Lung microvascular endothelial cell (primary cell): ENCODE results near the gene CAPN3. TPM values are rescaled to one million over a fixed set of nuclear protein-coding genes. Genes with fewer than 3 reads are reported as not detected.
A peak's percentile ranks its signal among the peaks of the same experiment; 100 is the strongest.

Source experiments
- DNase-seq, 2 donors: peaks; one replicate each; pipeline versions ENCODE4 v3.0.0 to v3.0.0-alpha.2; 2010; ENCODE audit warnings: low read depth in 2 of 2
- total RNA-seq: library from RNA; depleted of rRNA; stranded (reverse); fragments of >200 nt; gene quantifications from 2 replicates; pipeline ENCODE4 v1.2.1, GENCODE V29; 2014

Gene CAPN3
- total RNA-seq, 1 donor from 2014 or later, result 0.60 TPM

DNA sequence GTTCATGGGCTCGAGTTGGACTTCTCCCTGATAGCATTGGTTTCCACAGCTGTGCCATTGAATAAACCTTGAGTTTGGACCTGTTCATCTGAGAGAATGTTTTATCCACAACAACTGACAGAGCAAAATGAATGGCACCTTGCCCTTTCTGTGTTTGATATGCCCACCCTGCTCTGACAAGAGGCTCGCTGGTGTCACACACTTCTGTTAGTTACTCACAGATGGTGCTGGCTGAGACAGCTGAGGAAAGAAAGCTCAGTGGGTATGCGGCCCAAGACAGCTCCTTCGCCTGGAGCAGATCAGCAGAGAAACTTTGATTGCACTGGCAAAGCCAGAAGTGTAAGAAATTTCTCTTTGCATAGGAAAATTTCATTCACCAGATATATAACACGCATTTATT is 2.5 kb upstream of the CAPN3 start:
- DNase-seq, result no peak

DNA sequence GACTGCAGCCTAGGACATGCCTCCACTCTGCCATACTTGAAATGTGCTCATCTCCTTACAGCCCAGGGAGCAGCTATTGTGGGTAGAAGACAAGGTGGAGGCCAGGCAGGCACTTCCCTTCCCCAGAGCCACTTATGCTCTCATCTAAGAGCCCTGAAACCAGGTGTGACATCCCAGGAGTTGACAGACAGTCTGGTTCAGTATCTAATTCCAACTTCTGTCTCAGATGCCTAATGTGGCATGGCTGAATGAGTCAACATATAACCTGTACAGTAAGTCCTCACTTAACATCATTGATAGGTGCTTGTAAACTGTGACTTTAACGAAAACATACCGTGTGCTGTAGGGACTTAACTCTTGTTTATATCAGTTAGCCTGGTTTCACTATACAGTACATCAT is 1.2 kb upstream of the CAPN3 start:
- no peak for DNase-seq

DNA sequence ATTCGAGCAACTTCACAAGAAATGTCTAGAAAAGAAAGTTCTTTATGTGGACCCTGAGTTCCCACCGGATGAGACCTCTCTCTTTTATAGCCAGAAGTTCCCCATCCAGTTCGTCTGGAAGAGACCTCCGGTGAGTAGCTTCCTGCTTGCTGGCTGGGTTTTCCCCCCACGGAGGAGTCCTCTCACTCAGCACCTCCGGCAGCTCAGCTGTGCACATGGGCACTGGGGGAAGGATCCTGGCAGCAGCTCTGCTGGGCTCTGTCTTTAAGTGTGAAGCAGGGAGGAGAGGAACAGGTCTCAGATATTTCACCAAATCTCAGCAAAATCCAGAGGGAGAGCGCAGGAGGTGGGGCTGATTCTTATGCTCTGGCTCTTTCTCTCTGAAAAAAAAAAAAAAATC is 684 bp downstream of the CAPN3 start:
- DNase-seq, result no peak

DNA sequence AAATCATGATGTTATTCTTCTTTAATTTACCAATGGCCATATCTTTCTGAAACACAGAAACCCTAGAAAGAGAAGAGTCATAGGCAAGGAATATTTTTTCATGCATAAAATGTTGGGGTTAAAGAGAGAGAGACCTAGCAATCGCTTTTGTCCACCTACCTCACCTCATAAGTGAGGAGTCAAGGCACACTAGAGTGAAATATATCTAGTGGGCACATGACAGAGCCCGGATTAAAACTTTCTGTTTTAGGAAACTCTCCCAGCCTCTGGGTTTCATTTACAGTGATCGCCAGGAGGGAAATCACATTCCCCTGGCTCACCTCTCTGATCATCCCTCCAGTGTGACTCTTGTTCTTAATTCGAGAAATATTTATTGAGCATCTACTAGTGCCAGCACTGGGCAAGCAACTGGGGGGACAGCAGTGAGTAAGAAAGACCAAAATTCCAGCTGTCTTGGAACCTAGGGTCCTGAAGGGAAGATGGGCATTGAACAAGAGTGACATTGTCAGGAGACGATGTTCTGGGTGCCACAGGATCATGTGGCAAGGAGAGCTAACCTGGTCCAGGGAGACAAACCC is 1.3 kb downstream of the CAPN3 start:
- DNase-seq, result no peak

DNA sequence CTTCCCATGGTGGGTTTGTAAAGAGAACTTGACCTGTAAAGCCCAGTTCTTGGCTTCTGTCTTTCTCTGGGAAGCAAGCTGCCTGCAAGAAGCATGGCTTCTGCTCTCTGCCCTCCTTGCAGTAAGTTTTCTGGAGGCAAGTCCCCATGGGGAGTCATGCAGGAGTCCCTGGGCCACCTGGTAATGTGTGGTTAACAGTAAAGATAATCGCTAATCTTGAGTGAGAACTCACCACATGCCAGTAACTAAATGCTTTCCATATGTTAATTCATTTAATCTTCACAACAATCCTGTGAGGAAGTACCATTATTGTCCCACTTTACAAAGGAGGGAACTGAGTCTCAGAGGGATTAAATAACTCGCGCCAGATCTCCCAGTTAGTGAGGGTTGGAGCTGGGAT is 4.2 kb downstream of the CAPN3 start:
- no peak for DNase-seq

DNA sequence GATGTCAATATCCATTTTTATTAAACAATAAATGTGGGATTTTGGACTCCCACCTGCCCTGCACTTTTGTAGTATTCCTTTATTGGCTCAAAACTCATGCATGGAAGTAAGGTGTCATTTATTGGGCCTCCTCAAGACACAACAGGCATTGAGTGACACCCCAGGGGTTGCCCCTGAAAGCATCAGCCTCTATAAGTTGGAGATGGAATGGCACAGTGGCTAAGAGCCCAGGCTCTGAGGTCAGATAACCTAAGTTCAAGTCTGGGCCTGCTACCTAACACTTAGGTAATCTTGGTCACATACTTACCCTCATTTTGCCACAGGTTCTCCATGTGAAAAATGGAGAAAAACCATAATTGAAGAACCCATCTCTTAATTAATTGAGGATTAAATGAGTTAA is 4.6 kb downstream of the CAPN3 start:
- no peak for DNase-seq

DNA sequence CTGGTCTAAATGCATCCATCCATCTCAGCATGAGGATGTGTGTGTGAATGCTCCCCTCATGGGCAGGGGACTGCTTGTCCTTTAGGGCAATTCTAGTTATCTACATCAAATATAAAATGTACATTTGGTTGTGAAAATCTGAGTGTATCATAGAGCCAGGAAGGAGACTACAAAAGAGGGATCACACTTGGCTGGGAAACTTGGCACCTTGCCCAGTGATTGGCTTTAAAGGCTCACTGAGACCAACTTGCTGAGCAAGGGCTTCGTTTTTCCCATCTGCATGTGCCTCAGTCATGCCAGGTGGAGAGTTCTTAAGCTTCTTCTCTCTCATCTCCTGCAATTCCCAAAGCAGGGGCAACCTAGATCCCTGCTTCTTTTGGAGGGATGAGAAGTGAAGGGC is 5.2 kb downstream of the CAPN3 start:
- peak; percentile 55 to 72 for DNase-seq

DNA sequence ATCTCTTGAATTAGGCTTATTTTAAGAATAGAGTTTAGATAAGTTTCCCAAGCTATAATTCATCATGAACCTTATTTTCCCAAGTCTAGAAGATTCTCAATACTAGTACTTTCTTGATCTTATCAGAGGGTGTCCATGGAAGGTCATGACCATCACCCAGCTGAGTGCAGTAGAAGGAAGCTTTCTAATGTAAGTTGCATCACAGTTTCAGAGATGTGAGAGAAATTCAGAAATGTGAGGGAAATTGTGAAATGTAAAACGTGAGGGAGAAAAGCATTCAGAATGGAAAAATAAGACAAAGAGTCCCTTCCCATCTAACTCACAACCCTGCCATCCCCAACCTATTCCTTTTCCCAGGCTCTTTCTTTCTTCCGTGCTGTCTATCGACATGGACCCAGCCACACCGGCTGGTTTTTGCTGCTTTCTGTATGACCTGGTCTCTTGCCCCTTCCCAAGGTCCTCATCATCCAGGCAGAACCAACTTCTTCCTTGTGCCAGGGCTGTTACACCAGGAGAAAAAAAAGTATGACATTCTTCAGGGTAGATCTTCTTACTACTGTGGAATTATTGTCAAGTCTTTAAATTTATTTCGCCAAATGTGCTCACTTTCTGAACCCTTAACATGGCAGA is 6.7 kb downstream of the CAPN3 start:
- no peak for DNase-seq

DNA sequence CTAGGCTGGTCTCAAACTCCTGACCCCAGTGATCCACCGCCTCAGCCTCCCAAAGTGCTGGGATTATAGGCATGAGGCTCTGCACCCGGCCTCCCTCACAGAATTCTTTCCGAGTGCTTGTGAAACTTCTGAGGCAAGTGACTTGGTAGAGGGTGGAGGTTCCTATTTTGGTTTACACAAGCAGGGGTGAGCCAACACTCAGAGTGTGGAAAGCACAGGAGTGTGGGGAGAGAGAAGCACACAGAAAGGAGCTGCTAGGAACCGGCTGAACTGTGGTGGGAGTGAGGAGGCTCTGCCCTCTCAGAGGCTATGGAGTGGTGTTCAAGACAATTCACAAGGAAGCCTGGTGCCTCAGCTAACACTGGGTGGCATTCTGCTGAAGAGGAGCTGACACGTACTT is 7.7 kb downstream of the CAPN3 start:
- no peak for DNase-seq

DNA sequence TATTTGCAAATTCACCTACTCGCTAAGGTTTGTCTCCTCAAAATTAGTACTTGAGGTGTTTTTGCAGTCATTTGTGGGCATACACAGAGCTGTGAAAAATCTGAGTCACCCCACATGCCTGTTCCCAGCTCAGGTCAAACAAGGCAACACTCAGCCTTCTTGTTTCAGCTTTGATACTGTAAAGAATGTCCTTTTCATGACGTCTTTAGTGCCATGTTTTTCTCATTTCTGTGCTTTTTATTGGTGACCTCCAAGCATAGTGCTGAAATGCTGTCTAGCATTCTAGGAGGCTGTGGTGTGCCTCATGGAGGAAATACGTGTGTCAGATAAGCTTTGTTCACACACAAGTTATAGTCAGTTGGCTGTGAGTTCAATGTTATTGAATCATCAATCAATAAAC is 8.8 kb downstream of the CAPN3 start:
- no peak for DNase-seq

DNA sequence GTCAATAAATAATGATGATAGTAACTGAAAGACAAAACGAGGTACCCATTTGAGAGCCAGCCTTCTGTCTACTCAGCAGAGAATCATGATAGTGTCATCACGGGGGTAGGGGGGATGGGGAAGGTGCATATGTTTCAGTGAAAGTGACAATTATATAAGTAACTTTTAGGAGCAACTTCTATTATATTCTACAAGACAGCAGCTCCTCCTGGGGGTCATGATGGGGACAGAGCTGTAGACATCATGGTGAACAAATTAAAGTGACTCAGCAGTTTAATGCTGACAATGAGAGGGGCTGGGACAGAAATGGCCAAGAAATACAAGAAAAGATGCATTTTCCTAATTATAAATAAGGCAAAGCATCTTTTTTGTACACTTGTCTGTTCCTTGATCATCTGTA is 11.8 kb downstream of the CAPN3 start:
- DNase-seq, result peak in 1 of 2 donors; percentile 47

DNA sequence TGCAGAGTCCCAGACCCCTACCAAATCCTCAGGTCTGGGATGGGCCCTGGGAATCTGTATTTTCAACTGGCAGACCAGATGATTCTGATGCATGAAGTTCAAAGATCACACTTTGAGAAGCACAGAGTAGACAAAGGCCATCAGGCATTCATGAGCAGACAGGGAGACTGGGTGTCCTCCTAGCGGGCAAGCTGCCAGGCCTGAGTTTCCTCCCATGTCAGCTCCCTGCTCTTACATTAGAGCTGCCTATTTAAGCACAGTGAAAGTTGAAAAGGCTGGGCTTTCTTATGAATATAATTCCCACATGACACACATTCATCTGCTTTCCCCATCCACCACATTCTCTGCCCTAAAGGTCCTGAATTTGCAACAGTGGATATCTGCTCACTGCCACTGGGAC is 14.0 kb downstream of the CAPN3 start:
- peak in 1 of 2 donors; percentile 27 for DNase-seq

DNA sequence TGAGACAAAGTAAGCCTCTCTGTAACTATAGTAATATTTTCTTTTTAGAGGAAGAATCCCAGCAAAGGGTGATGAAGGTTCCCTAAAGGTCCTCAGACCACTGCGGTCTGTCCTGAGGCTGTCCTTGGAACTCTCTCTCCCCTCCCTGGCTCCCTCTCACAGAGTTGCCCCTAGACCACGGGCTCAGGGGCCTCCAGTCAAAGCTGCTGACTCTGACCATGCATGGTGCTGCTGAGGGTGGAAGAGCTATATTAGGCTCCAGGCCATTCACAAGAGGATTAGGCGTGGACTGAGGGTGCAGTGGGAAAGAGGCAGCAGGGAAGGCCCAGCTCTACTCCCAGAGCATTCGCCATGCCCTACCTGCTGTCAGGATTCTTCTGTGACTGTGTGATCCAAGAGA is 14.6 kb downstream of the CAPN3 start:
- DNase-seq, result no peak

DNA sequence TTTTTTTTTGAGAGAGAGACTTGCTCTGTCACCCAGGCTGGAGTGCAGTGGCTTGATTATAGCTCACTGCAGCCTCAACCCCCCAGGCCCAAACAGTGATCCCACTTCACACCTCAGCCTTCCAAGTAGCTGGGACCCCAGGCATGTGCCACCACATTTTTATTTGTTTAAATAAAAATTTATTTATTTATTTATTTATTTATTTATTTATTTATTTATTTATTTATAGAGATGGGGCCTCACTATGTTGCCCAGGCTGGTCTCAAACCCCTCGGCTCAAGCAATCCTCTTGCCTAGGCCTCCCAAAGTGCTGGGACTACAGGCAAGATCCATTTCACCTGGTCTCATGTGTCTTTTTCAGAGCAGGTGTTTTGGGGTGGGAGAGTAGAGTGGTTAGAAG is 15.5 kb downstream of the CAPN3 start:
- DNase-seq, result no peak

DNA sequence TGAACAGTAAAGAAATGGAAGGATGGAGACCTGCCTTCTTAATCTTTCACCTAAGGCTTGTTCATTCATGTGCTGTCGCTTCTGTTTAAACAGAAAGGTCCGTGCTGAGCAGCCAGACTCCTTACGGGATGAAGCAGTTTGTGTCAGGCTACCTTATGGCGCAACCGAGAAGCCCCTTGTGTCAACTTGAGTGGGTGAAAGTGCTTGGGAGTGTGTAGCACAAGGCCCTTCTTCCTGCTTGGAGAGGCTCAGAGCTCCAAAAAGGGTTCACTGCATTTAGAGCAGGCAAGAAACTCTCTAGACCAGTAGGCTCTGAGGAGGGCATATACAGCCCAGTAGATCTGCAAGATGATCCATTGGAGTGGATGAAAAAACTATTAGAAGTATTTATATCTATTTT is 16.0 kb downstream of the CAPN3 start:
- no peak for DNase-seq

DNA sequence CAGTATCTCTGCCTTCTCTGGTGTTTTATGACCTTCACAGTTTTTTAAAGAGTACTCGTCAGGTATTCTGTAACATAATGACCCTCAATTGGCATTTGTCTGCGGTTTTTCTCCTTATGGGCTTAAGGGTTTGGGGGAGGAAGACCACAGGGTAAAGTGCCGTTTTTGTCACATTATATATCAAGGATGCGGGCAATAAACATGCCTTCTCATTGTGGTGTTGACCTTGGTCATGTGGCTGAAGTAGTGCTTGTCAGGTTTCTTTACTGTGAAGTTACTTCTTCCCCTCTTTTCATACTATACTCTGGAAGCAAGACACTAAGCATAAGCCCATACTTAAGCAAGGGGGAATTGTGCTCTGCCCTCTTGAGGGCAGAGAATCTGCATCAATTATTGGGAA is 16.6 kb downstream of the CAPN3 start:
- DNase-seq, result no peak

DNA sequence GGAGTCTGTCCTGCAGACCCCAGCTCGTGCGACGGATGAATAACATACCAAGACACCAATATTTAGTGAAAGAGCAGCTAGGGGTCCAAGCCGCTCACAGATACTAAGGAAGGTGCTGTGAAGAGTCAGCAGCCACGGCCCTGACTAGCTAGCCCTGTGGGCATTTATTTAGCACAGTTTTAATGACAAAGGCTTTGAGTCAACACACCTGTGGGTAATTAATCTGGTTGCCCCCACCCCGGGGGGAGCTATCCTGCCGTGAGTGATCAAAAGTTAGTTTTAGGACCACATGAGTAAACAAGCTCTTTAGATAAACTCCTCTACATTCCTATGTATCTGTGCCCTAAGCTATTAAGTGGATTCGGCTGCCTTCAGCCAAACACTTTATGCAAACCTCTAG is 18.7 kb downstream of the CAPN3 start:
- DNase-seq, result no peak

DNA sequence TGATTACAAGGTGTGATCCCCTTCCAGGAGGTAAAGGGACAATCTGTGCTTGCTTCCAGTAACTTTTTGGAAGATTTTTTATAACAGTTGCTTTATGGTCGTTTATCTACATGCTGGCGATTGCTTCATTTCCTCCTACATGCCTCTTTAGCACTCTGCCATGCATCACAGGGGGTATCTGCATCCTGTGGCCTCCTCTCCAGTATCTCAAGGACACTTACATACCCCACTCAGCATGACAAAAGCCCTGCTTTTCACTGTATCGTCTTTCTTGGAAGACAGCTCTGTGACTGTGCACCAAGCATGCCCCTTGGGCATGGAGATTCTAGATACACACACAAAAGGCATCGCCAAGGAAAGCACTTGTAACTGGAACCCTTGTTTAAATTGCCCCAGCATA is 25.3 kb downstream of the CAPN3 start:
- no peak for DNase-seq

DNA sequence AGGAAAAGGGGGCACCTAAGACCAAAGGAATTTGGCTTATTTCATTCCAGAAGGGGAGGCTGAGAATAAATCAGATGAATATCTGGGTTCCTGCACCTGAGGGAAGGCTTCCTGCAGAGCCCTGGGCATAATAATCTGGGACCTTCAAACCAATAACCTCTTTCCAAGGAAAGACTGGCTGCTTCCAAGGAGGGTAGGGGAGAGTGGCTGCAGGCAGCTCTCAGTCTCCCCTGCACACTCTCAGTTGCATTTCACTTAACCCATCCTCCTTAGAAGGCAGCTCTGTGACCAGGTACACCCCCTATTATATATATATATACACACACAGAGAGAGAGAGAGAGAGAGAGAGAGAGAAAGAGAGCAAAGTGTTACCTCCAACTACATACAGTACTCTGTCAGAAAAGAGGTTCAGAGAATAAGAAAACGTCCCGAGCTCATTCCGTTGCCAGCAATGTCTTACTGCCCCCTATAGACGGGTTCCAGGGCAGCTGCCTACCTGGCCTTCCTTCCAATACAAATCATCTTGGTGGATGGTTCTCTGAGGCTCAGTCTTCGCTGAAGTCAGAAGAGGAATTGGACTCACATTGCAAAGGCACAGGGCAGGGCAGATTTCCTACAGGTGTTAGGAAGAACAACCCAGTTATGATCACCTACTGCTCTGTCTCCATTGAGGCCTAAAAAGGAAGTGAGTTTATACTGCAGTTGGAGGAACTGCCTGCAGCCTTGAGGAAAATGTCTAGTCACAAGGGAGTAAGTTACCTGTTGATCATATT is 26.1 kb downstream of the CAPN3 start:
- peak; percentile 61 to 64 for DNase-seq

DNA sequence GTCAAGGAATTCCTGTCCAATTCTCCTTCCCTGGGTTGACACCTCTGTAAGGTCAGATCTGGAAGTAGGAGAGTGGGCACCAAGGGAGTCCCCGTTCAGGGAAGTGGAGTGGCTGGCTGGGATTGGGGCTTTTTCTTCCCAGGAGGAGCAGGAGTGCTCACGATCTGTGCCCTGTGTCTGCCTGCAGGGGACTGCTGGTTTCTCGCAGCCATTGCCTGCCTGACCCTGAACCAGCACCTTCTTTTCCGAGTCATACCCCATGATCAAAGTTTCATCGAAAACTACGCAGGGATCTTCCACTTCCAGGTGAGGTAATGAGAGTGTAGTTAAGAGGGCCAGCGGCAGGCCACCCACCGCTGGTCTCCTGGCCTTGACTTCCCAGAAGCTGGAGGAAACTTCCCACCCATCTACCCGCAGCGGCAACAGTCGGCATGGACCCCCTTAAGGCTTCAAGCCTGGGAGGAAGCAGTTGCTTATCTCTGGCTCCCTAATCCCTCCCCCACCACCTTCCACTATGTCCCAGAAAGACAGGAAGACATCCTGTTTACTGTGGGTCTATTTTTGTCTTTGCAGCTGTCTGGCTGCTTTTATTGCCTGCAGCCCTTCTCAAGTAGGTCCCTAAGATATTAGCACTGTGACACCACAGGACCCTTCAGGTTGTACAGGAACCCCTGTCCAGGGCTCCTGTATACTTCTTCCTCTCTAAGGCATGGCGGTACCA is 26.8 kb downstream of the CAPN3 start:
- DNase-seq, result peak in 1 of 2 donors; percentile 48

DNA sequence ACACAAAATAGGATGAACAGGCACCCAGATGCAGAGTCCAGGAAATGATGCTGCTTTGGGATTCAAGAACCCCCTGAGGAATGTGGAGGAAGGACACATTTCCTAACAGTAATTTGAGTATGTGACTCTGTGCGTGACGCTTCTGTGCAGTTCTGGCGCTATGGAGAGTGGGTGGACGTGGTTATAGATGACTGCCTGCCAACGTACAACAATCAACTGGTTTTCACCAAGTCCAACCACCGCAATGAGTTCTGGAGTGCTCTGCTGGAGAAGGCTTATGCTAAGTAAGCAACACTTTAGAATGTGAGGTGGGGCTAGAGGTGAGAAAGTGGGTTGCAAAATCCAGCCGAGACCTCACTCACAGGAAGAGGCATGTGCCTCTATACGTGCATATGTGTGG is 28.3 kb downstream of the CAPN3 start:
- no peak for DNase-seq

DNA sequence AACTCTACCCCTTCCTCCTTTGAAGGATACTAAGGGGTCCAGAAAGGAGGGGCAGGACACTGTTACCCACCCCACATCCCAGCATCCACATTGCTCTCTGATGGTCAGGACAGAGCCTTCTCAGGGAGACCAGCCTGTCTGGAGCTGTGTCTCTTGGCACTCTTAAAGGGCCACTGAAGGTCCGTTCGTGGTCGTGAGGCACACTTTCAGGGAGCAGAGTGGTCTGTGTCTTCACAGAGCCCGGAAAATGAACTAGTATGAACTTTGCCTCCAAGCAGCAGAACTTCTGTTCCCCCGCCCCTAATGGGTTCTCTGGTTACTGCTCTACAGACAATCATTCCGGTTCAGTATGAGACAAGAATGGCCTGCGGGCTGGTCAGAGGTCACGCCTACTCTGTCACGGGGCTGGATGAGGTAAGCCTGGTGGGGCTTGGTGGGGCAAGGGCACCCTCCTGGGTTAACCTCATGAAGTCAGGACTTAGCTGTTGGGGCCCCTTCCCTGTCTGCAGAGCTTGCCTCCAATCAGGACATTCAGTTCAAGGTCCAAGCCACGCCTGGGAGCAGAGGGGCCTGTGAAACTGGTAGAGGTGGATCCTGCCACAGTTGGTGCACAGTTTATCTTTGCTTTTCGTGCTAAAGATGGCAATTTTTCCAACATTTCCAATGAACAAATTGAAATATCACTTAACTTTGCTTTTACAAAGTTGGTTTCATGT is 33.2 kb downstream of the CAPN3 start:
- DNase-seq, result no peak
